Measurements from ENCODE around the gene TGFBR3. TPM values are rescaled to one million over a fixed set of nuclear protein-coding genes. Genes with fewer than 3 reads are reported as not detected.
A peak's percentile ranks its signal among the peaks of the same experiment; 100 is the strongest.

Gene TGFBR3
- total RNA-seq (66.8 and 68.3 TPM in 2 replicates), polyA plus RNA-seq (46.8 and 48.9 TPM in 2 replicates)

DNA sequence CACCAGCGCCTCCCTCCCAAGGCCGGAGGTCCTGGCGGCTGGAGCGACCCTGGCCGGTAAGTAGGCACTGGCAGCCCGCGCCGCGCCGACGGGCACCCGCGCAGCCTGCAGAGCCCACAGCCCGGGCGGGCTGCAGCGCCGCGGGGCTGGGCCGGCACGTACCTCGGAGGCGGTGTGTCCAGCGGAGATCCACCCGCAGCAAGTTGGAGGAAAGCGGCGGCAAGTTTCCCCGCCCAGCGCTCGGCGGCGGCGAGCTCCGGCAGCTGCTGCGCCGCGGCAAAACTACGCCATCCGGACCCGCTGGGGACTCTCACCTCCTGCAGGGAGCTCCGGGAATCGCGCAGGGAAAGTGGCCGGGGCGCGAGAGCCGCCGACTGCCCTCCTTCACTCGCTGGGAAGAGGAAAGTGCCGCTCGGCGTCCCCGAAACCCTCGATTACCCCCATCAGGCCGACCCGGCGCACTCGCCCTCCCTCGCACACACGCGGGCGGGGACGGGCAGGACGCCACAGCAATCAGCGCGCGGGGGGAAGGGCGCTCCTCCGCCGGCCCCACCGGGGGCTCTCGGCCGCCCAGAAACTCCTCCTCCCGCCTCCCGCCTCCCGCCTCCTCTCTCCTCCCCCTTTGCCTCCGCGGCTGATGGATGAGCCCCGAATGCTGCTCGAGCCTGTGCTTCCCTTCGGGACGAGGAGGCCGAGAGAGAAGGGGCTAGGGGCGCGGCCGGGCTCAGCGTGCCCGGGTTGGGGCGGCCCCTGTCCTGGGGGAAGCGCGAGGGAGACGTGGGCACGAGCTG, at the start of gene TGFBR3:
Gene TGFBR3 (minus strand): TSS at position 436 of the 791 bp plus-strand sequence. CDS start 24,620 bp downstream, outside the sequence.
- H3K27me3 ChIP-seq = no peaks in the 10 kb centered on the region

DNA sequence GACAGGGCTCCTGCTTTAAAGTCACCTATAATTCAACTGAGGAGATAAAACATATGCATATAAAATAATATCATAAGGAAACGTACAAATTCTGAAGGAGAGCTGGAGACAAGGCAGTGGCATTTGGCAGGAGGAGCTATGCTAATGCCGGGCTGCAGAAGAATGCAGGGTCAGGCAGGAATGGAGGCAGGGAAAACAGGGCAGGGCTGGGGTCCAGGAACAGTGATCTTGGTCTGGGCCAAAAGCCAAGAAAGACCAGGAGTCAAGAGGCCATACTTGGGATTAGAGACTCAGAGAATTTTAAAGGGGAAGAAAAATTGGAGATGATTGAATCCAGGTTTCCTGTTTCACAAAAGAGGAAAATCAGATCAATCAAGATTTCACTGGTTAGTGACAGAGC, 43.3 kb upstream of the TGFBR3 start:
- Histone ChIP-seq H3K4me3 (no peak overlapping the region), H3K79me2 (no peaks in the 10 kb centered on the region), H3K4me2 (no peak overlapping the region), H3K9me3 (ENCODE audit: low read depth) (no peaks in the 10 kb centered on the region), H3K27me3 (no peaks in the 10 kb centered on the region), H4K20me1 (ENCODE audit: insufficient read depth, poor library complexity, severe bottlenecking) (no peaks in the 10 kb centered on the region), H3K27ac (no peak overlapping the region), H3K9me2 (replicated peaks; ENCODE audit: insufficient read depth) (no peaks in the 10 kb centered on the region), H2AFZ (no peak overlapping the region), H3K4me1 (ENCODE audit: insufficient read depth) (no peaks in the 10 kb centered on the region), H3K36me3 (replicated peaks; ENCODE audit: insufficient read depth, low read depth) (no peaks in the 10 kb centered on the region)
- 24% methylated on average over 2 of the region's 2 CpGs for WGBS (ENCODE audit: low lambda C conversion rate, missing lambda C conversion rate)
- TF ChIP-seq EZH2 (IDR thresholded peaks at IDR 0.05; ENCODE audit: borderline replicate concordance) (no peak), EZH2phosphoT487 (IDR thresholded peaks at IDR 0.05; ENCODE audit: low read depth, severe bottlenecking, unreplicated experiment) (no peak)
- TF ChIP-seq, protein P1, sequence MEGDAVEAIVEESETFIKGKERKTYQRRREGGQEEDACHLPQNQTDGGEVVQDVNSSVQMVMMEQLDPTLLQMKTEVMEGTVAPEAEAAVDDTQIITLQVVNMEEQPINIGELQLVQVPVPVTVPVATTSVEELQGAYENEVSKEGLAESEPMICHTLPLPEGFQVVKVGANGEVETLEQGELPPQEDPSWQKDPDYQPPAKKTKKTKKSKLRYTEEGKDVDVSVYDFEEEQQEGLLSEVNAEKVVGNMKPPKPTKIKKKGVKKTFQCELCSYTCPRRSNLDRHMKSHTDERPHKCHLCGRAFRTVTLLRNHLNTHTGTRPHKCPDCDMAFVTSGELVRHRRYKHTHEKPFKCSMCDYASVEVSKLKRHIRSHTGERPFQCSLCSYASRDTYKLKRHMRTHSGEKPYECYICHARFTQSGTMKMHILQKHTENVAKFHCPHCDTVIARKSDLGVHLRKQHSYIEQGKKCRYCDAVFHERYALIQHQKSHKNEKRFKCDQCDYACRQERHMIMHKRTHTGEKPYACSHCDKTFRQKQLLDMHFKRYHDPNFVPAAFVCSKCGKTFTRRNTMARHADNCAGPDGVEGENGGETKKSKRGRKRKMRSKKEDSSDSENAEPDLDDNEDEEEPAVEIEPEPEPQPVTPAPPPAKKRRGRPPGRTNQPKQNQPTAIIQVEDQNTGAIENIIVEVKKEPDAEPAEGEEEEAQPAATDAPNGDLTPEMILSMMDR (IDR thresholded peaks at IDR 0.05; ENCODE audit: poor library complexity) = no peak
- peak; percentile 14 for DNase-seq (ENCODE audit: low spot score)

More for the DNA sequence above, at the start of gene TGFBR3:
- DNase-seq (ENCODE audit: low spot score) = peak; percentile 93
- H3K27ac ChIP-seq = peak within 1 kb of the TSS; percentile 79
- H3K9me3 ChIP-seq (ENCODE audit: low read depth) = no peaks in the 10 kb centered on the region
- no peaks in the 10 kb centered on the region for H3K36me3 ChIP-seq (replicated peaks; ENCODE audit: insufficient read depth, low read depth)
- TF ChIP-seq EZH2 (IDR thresholded peaks at IDR 0.05; ENCODE audit: borderline replicate concordance) (no peak), EZH2phosphoT487 (IDR thresholded peaks at IDR 0.05; ENCODE audit: low read depth, severe bottlenecking, unreplicated experiment) (no peak)
- TF ChIP-seq, protein P1 (IDR thresholded peaks at IDR 0.05; ENCODE audit: poor library complexity) = peak; percentile 55
- peaks cover 5% of the 10 kb centered on the region for H4K20me1 ChIP-seq (ENCODE audit: insufficient read depth, poor library complexity, severe bottlenecking)
- no peaks in the 10 kb centered on the region for H3K4me1 ChIP-seq (ENCODE audit: insufficient read depth)
- H3K9me2 ChIP-seq (replicated peaks; ENCODE audit: insufficient read depth) = no peaks in the 10 kb centered on the region
- peak within 1 kb of the TSS; percentile 89 for H3K4me2 ChIP-seq
- WGBS (ENCODE audit: low lambda C conversion rate, missing lambda C conversion rate) = 1% methylated on average over 31 of the region's 92 CpGs
- H3K79me2 ChIP-seq = peaks cover 40% of the 10 kb centered on the region
- peak within 1 kb of the TSS; percentile 74 for H3K4me3 ChIP-seq
- H2AFZ ChIP-seq = peak within 1 kb of the TSS; percentile 68

DNA sequence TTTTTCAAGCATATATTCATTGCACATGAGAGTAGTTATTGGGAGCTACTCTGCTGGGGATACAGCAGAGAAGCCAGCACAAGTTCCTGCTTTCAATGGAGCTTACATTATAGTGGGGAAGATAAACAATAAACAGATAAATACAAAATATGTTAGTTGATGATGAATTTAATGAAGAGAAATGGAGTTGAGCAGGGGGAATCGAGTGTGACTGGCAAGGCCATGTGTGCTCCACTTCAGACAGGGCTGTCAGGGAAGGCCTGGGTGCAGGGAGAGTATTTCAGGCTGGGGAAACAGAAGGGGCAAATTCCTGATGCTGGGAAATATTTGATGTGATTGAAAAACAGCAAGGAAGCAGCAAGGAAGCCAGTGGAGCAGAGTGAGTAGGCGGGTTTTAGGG, 42.1 kb upstream of the TGFBR3 start:
- Histone ChIP-seq H3K9me3 (ENCODE audit: low read depth) (no peaks in the 10 kb centered on the region), H3K4me3 (no peak overlapping the region), H2AFZ (no peak overlapping the region), H3K27me3 (no peaks in the 10 kb centered on the region), H3K27ac (no peak overlapping the region), H3K4me2 (no peak overlapping the region), H3K36me3 (replicated peaks; ENCODE audit: insufficient read depth, low read depth) (no peaks in the 10 kb centered on the region), H3K9me2 (replicated peaks; ENCODE audit: insufficient read depth) (no peaks in the 10 kb centered on the region), H4K20me1 (ENCODE audit: insufficient read depth, poor library complexity, severe bottlenecking) (no peaks in the 10 kb centered on the region), H3K4me1 (ENCODE audit: insufficient read depth) (no peaks in the 10 kb centered on the region), H3K79me2 (no peaks in the 10 kb centered on the region)
- 97% methylated on average over 2 of the region's 2 CpGs for WGBS (ENCODE audit: low lambda C conversion rate, missing lambda C conversion rate)
- no peak for DNase-seq (ENCODE audit: low spot score)
- TF ChIP-seq EZH2phosphoT487 (IDR thresholded peaks at IDR 0.05; ENCODE audit: low read depth, severe bottlenecking, unreplicated experiment) (no peak), EZH2 (IDR thresholded peaks at IDR 0.05; ENCODE audit: borderline replicate concordance) (no peak)
- TF ChIP-seq, protein P1 (IDR thresholded peaks at IDR 0.05; ENCODE audit: poor library complexity) = no peak
